ENCODE measurements around the gene EIF3C.
"Not testable (repeated sequence)": the region's sequence is repeated elsewhere in the genome, so short reads cannot be mapped to it uniquely, and the experiment has no call there.

Gene EIF3C

DNA sequence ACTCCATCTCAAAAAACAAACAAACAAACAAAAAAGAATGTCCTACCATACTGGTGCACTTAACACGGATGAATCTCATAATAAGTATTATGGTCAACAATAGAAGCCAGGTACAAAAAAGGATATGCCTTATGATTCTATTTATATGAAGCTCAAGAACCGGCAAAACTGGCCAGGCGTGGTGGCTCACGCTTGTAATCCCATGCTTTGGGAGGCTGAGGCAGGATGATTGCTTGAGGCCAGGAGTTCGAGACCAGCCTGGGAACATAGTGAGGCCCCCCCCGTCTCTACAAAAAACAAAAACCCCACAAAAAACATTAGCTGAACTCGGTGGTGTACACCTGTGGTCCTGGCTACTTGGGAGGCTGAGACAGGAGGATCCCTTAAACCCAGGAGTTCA is 7.0 kb upstream of the EIF3C start:
- not testable (repeated sequence) for H3K4me3 ChIP-seq (ENCODE audit: severe bottlenecking); DNase-seq (ENCODE audit: low spot score); H3K27me3 ChIP-seq (ENCODE audit: insufficient read depth, poor library complexity, severe bottlenecking); H3K27ac ChIP-seq (ENCODE audit: poor library complexity, severe bottlenecking); H3K9me3 ChIP-seq (ENCODE audit: severe bottlenecking); ATAC-seq (ENCODE audit: low read depth); H3K36me3 ChIP-seq (ENCODE audit: low read depth); H3K4me1 ChIP-seq (ENCODE audit: insufficient read depth, poor library complexity, severe bottlenecking)

DNA sequence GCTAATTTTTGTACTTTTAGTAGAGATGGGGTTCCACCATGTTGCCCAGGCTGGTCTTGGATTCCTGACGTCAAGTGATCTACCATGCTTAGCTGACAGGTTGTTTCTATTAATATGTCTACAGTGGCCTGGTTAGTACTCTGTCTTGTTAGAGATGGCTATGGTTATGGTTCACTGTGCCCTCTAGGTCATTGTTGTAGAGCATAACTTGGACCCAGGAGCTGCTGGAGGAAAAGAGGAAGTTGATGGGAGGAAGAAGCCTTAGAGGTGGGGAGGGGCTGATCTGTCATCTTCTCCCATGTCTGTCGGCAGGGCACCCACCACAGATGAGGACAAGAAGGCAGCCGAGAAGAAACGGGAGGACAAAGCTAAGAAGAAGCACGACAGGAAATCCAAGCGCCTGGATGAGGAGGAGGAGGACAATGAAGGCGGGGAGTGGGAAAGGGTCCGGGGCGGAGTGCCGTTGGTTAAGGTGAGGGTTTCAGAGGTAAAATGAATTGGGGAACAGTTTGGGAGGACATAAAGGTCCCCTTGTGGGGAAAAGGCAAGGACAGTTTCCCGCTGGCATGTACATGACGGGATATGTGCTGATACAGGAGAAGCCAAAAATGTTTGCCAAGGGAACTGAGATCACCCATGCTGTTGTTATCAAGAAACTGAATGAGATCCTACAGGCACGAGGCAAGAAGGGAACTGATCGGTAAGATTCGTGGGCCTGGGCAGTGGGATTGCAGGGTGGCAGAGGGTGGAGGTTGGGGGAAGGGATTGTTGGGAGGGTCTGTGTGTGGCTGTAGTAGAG is 11.8 kb downstream of the EIF3C start:
- H3K36me3 ChIP-seq (ENCODE audit: low read depth); H3K4me1 ChIP-seq (ENCODE audit: insufficient read depth, poor library complexity, severe bottlenecking); DNase-seq (ENCODE audit: low spot score); H3K27ac ChIP-seq (ENCODE audit: poor library complexity, severe bottlenecking); ATAC-seq (ENCODE audit: low read depth); H3K9me3 ChIP-seq (ENCODE audit: severe bottlenecking); H3K27me3 ChIP-seq (ENCODE audit: insufficient read depth, poor library complexity, severe bottlenecking); H3K4me3 ChIP-seq (ENCODE audit: severe bottlenecking): not testable (repeated sequence)

DNA sequence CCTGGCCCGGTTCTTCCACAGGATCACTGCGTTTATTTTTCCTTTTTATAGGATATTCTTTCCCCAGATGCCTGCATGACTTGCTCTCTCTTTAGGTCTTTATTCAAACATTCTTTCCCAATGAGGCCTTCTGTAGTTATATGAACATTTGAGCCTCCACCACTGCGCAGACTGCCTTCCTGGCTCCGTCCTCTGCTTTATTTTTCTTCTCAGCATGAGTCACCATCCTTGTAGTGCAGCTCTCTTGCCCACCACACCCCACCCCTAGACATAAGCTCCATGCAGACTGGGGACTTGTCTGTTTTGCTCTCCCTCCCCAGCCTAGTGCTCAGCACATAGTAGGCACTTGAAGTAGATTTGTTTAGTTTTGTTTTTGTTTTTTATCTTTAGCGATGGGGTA is 20.0 kb downstream of the EIF3C start:
- ATAC-seq (ENCODE audit: low read depth); H3K4me3 ChIP-seq (ENCODE audit: severe bottlenecking); H3K27ac ChIP-seq (ENCODE audit: poor library complexity, severe bottlenecking); H3K27me3 ChIP-seq (ENCODE audit: insufficient read depth, poor library complexity, severe bottlenecking); H3K4me1 ChIP-seq (ENCODE audit: insufficient read depth, poor library complexity, severe bottlenecking); DNase-seq (ENCODE audit: low spot score); H3K36me3 ChIP-seq (ENCODE audit: low read depth); H3K9me3 ChIP-seq (ENCODE audit: severe bottlenecking): not testable (repeated sequence)

DNA sequence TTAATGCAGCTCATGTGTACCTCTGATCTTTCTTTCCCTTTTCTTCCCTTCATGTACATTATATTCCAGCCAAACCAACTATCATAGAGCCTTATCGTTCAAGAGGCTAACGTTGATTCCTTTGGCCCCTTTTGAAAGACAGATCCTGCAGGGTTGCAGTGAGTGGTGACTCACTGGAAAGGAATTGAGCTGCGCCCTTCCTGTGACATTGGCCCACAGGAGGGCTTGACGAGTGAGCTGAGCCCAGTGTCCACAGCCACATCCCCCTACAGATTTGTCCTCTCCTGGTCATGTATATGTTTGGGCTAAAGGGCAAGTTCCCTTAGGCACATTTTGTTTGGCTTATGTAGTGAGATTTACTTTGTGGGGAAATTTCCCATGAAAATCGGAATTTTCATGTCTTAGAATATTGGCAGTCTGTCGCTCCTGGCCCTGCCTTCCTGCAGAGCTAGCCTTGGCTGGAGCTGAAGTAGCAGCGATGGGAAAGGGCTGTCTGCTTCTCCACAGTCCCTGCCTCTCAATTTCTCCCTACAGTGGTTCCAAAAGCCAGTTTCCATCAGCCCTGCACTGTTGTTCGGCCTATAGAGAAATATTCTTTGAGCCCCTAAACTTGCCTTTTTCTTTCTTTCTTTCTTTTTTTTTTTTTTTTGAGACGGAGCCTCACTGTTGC is 21.3 kb downstream of the EIF3C start:
- H3K9me3 ChIP-seq (ENCODE audit: severe bottlenecking); H3K4me3 ChIP-seq (ENCODE audit: severe bottlenecking); H3K27ac ChIP-seq (ENCODE audit: poor library complexity, severe bottlenecking); DNase-seq (ENCODE audit: low spot score); H3K36me3 ChIP-seq (ENCODE audit: low read depth); H3K27me3 ChIP-seq (ENCODE audit: insufficient read depth, poor library complexity, severe bottlenecking); H3K4me1 ChIP-seq (ENCODE audit: insufficient read depth, poor library complexity, severe bottlenecking): not testable (repeated sequence)
- ATAC-seq (ENCODE audit: low read depth) = peak; percentile 73

DNA sequence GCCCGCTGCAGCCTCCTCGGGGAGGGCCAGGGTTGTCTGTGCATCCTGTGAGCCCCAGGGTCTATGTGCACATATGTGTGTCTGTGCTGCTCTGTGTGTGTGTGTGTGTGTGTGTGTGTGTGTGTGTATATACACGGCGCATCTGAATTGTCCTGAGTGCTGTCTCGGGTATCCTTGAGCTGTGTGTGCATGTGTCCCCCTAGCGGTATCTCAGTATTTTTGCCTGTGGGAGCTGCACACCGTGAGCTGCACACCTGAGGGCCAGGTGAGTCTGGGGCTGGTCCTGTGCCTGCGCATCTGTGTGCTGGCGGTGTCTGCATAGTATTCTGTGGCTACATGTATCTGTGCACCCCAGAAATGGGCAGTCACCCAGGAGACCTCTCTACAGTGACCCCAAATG is 28.5 kb downstream of the EIF3C start:
- not testable (repeated sequence) for H3K36me3 ChIP-seq (ENCODE audit: low read depth); H3K4me3 ChIP-seq (ENCODE audit: severe bottlenecking); H3K27me3 ChIP-seq (ENCODE audit: insufficient read depth, poor library complexity, severe bottlenecking); H3K4me1 ChIP-seq (ENCODE audit: insufficient read depth, poor library complexity, severe bottlenecking); DNase-seq (ENCODE audit: low spot score); H3K27ac ChIP-seq (ENCODE audit: poor library complexity, severe bottlenecking); H3K9me3 ChIP-seq (ENCODE audit: severe bottlenecking)
- peak; percentile 83 for ATAC-seq (ENCODE audit: low read depth)

DNA sequence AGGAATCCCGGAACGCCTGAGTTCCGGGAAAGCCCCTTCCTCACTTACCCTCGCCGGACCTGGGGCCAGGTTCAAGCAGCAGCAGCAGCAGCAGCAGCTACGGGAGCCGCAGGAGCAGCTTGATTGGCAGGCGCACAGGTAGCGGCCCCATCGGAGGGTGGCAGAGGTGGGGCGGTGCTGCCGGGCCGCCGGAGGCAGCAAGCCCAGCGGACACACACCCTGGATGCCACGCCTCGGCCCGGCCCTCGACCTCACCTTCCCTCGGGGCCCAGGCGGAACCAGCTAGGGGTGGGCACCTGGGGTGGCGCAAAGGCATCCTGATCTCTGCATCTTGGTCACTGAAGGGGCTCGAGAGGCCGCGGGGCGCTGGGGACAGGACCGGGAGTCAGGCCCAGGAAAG is 29.4 kb downstream of the EIF3C start:
- H3K27ac ChIP-seq (ENCODE audit: poor library complexity, severe bottlenecking); DNase-seq (ENCODE audit: low spot score); H3K9me3 ChIP-seq (ENCODE audit: severe bottlenecking); H3K36me3 ChIP-seq (ENCODE audit: low read depth); H3K27me3 ChIP-seq (ENCODE audit: insufficient read depth, poor library complexity, severe bottlenecking); H3K4me1 ChIP-seq (ENCODE audit: insufficient read depth, poor library complexity, severe bottlenecking); H3K4me3 ChIP-seq (ENCODE audit: severe bottlenecking): not testable (repeated sequence)
- peak; percentile 59 for ATAC-seq (ENCODE audit: low read depth)

DNA sequence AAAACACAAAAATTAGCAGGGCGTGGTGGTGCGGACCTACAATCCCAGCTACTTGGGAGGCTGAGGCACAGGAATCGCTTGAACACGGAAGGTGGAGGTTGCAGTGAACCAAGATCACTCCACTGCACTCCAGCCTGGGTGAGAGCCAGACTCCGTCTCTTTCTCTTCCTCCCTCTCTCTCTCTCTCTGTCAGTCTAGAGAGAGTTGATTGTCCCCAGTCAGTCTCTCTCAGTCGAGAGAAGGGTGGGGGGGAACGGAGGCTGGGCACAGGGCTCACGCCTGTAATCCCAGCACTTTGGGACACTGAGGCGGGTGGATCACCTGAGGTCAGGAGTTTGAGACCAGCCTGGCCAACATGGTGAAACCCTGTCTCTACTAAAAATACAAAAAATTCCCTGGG is 30.0 kb downstream of the EIF3C start:
- not testable (repeated sequence) for DNase-seq (ENCODE audit: low spot score); H3K27me3 ChIP-seq (ENCODE audit: insufficient read depth, poor library complexity, severe bottlenecking); ATAC-seq (ENCODE audit: low read depth)

DNA sequence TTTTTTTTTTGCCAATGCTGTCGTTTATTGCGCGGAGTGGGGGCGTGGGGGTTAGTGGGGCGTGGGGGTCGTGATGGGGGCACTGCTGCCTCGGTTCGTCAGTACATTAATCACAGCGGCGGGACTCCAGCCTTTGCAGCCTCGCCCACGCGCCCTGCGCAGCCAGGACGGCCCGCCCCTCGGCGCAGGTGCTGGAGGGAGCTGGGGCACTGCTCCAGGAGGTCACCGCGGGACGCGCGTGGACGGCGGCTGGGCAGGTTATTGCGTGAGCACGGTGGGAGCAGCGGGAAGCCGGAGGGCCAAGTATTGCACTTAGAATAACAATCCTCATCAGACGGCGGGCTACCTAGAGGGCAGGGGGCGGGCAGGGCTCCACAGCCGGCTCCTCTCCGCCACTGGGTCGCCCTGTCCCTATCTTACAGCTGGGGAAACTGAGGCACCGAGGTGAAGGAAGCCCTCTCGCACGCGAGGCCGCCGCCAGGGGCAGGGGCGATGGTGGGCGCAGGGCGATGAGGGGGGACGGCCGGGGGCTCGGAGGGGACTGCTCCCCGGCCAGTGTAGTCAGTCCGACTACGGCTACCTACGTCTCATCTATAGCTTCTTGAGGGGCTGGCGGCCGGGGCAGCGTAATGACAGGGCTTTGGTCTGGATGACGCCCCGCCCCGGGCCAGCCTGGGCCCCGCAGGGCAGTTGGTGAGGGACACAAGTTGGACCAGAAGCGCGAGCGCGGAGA is 35.5 kb downstream of the EIF3C start:
- not testable (repeated sequence) for DNase-seq (ENCODE audit: low spot score); H3K36me3 ChIP-seq (ENCODE audit: low read depth); H3K4me1 ChIP-seq (ENCODE audit: insufficient read depth, poor library complexity, severe bottlenecking); H3K27me3 ChIP-seq (ENCODE audit: insufficient read depth, poor library complexity, severe bottlenecking); H3K4me3 ChIP-seq (ENCODE audit: severe bottlenecking); ATAC-seq (ENCODE audit: low read depth); H3K9me3 ChIP-seq (ENCODE audit: severe bottlenecking); H3K27ac ChIP-seq (ENCODE audit: poor library complexity, severe bottlenecking)

More for the DNA sequence above, 30.0 kb downstream of the EIF3C start:
- H3K27ac ChIP-seq (ENCODE audit: poor library complexity, severe bottlenecking); H3K36me3 ChIP-seq (ENCODE audit: low read depth); H3K4me3 ChIP-seq (ENCODE audit: severe bottlenecking); H3K9me3 ChIP-seq (ENCODE audit: severe bottlenecking); H3K4me1 ChIP-seq (ENCODE audit: insufficient read depth, poor library complexity, severe bottlenecking): not testable (repeated sequence)

DNA sequence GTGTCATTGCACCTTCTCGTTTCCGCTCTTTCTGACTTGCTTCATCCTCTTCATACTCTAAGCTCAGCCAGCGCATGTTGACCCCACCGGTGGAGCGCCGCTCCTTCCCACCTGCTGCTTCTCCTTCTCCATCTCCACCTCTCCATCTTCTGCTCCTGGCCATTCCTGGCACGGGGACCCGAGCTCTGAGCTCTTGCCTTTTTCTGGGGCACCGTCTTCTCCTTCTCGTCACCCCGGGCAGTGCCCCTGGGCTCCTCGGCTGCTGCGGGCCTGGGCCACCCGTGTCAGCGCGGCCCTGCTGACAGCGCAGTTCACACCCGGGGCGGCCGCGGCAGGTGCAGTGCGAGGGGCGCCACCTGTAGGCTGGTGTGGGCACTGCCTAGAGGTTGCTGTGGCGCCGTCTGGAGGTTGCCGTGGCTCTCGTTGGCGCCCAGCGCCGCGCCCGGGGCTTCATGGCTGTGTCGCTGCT is 38.8 kb downstream of the EIF3C start:
- not testable (repeated sequence) for DNase-seq (ENCODE audit: low spot score)

DNA sequence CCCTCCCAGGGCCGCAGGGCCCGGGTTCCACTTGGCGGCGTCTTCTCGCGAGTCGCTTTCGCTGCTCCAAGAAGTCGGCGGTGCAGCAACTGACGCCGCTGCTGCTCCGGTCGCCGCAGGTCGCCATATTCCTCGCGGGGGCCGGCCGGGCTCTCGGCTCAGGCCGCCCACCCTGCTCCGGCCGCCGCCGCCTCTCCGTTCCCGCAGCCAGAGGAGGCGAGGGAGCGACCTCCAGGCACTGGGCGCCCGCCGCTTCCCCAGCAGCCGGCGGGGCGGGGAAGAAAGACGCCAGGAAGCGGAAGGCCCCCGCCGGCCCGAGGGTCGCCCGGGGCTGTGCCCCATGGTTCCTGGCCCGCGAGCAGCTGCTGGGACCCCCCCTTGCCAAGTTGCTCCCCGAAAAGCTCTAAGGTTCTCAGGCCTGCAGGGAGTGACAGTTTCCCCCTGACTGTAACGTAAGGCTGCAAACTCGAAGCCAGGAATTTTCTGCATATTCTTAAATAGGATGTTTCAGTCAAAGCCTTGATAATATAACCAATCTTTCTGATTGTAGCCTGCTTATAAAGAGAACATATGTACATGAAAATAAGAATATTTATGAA is 39.3 kb downstream of the EIF3C start:
- not testable (repeated sequence) for H3K36me3 ChIP-seq (ENCODE audit: low read depth); H3K4me3 ChIP-seq (ENCODE audit: severe bottlenecking); H3K9me3 ChIP-seq (ENCODE audit: severe bottlenecking); H3K4me1 ChIP-seq (ENCODE audit: insufficient read depth, poor library complexity, severe bottlenecking); DNase-seq (ENCODE audit: low spot score); H3K27ac ChIP-seq (ENCODE audit: poor library complexity, severe bottlenecking); H3K27me3 ChIP-seq (ENCODE audit: insufficient read depth, poor library complexity, severe bottlenecking)
- ATAC-seq (ENCODE audit: low read depth) = peak; percentile 73; the same call in 2 of the 3 replicates

More for the DNA sequence above, 38.8 kb downstream of the EIF3C start:
- not testable (repeated sequence) for H3K4me3 ChIP-seq (ENCODE audit: severe bottlenecking); H3K36me3 ChIP-seq (ENCODE audit: low read depth); H3K9me3 ChIP-seq (ENCODE audit: severe bottlenecking); H3K4me1 ChIP-seq (ENCODE audit: insufficient read depth, poor library complexity, severe bottlenecking); H3K27me3 ChIP-seq (ENCODE audit: insufficient read depth, poor library complexity, severe bottlenecking); H3K27ac ChIP-seq (ENCODE audit: poor library complexity, severe bottlenecking)
- peak; percentile 97 for ATAC-seq (ENCODE audit: low read depth)

DNA sequence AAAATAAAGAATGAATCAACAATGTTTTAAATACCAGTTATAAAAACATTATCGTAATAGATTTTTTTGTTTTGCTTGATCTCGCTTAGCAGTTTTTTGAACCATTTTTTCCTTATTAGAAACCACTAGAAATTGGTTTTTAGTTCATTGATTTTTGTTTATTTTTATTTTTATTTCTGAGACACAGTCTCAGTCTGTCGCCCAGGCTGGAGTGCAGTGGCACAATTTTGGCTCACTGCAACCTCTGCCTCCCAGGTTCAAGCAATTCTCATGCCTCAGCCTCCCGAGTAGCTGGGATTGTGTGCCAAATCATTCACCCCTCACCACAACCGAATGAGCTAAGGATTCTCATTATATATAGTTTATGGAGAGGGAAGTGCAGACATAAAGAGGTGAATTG is 40.2 kb downstream of the EIF3C start, which contains the start of gene NPIPB9:
Gene NPIPB9 (plus strand): TSS at position 301 of the 400 bp plus-strand sequence.
- not testable (repeated sequence) for H3K27ac ChIP-seq (ENCODE audit: poor library complexity, severe bottlenecking); H3K4me1 ChIP-seq (ENCODE audit: insufficient read depth, poor library complexity, severe bottlenecking); H3K4me3 ChIP-seq (ENCODE audit: severe bottlenecking); H3K36me3 ChIP-seq (ENCODE audit: low read depth); H3K27me3 ChIP-seq (ENCODE audit: insufficient read depth, poor library complexity, severe bottlenecking); H3K9me3 ChIP-seq (ENCODE audit: severe bottlenecking); ATAC-seq (ENCODE audit: low read depth); DNase-seq (ENCODE audit: low spot score)

Measured in RWPE2 (cell line).